Stimulated activated CD4-positive, alpha-beta T cell treated with anti-CD3 and anti-CD28 coated beads, Interleukin-15, amount 100 ng/mL, for 24 hours (primary cell): ENCODE measurements around the gene SIPA1L3.
"Not testable (repeated sequence)": the region's sequence is repeated elsewhere in the genome, so short reads cannot be mapped to it uniquely, and the experiment has no call there.

Experiments
- DNase-seq: peaks from one replicate; pipeline ENCODE4 v3.0.0-alpha.2; 2020

Gene SIPA1L3

DNA sequence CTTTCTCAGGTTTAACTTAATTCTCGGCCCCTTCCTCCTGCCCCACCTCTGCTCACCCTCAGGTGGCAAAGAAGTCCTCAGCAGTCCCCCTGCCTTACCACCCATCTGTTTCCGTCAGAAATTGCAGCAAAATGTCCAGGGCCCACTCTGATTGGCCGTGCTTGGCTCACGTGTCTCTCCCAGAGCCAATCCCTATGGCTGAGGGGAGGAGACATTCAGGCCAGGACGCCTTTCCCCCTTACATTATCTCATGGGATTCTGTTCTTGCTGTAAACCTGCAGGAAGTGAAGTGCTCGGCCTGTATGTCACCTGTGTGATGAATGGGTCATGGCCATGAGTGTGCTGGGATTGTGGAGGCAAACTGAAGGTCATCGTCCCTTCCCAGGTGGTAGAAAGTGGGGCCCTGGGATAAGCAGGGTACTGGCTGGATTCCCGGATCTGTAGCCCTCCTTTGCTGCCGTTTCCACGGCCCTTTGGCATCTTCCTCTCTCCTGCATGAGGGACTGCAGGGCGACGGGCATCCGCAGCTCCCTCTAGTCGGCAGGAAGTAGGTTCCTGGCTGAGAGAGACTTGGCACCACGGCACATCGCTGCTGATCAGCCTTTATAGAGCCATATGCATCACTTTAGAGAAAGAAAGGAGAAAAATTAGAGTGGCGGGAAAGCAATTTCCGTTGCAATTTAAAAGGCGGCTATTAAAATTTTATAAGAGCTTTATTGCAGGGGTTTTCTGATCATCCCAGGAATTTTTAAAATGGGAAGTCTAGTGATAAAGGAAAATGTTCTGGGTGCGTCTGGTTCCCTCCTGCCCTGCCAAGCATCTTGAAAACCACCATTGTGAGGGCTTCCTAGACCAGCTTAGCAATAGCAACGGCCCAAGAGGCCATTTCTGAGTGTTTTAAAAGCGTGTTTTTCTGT, 118.2 kb downstream of the SIPA1L3 start:
- no peak for DNase-seq

DNA sequence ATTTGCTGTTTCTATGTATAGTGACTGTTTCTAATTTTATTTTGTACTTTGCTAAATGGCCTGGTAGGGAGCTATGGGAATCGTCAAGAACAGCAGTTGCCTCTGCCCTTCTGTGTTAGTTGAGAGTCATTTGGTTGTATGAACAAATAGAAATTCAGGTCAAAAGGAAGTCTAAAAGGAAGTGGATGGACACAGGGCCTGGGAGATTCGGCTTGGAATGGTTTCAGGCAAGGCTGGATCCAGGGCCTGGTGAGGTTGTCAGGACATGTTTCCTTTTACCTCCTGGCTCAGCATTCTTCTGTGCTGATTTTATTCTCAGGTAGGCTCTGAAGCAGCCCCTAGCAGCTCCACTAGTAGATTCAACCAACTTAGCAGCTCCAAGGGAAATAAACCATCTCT, 118.9 kb downstream of the SIPA1L3 start:
- no peak for DNase-seq

DNA sequence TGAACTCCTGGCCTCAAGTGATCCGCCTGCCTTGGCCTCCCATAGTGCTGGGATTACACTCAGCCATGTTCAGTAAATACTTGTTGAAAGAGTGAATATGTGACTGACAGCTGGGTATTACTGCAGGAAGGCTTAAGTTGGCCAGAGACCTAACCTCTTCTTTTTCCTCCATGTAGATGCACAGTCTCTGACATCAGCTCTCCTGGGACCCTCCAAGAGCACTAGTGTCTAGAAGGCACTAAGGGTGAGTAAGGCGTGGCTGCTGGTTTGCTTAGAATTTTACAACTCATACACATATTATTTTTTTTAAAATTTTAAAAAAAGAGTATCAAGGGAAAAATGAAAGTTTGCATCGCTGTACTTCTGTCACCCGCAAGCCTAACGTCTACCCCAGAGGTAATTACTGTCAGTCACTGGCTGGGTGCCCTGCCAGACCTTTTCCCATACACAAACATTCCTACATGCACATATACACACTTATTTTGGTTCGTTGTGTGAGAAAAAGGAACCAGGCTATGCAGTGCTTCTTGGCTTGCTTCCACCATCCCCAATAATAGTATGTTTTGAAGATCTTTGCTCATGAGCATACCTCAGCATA, 122.0 kb downstream of the SIPA1L3 start:
- DNase-seq = no peak

DNA sequence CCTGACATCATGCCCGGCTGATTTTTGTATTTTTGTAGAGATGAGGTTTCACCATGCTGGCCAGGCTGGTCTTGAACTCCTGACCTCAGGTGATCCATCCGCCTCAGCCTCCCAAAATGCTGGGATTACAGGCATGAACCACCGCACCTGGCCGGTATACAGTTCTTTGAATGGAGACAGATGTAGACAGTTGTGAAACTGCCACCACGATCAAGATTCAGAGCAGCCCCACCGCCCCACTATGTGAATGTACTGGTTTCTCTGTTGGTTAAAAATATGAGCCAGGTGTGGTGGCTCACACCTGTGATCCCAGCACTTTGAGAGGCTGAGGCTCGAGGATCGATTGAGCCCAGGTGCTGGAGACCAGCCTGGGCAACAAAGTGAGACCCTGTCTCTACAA, 123.0 kb downstream of the SIPA1L3 start:
- DNase-seq = not testable (repeated sequence)

DNA sequence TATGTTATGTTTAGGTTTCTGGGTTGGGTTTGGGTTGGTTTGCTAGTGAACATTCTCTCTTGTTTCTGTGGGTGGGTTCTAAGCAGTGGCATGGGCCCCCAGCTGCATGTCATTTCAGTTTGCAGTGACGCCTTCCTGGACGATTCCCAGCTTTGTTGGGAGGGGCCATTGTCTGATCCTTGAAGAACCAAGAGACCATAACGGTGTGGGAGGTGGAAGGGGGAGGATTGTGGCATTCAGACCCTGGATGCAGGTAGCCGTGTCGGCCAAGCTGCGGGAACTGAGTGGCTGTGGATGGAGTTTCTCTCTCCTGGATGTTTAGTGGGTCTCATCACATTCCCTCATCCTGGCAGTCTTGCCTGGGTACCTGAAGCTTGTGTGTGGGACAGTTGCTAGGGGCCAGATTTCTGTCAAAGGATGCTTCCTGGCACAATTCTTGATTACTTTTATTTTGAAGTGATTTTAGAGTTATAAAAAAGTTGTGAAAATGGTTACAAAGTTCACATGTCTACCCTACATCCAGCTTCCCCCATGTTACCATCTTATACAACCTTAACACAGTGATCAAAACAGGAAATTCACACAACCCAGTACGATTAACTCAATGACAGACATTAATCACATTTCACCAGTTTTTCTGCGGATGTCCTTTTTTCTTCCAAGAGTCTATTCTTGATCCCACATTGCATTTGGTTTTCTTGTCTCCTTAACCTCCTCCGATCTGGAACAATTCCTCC, 123.8 kb downstream of the SIPA1L3 start:
- no peak for DNase-seq

DNA sequence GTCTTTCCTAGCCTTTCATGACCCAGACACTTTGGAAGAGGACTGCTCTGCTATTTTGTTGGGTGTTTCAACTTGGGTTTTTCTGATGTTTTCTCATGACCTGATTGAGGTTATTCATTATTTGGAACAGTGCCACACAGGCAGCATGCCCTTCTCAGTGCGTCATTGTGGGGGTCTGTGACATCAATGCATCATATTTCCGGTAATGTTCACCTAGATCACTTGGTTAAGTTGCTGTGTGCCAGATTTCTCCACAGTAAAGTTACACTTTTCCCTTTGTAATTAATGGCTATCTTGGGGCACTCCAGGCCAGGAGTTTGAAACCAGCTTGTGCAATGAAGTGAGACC, 124.4 kb downstream of the SIPA1L3 start:
- no peak for DNase-seq

DNA sequence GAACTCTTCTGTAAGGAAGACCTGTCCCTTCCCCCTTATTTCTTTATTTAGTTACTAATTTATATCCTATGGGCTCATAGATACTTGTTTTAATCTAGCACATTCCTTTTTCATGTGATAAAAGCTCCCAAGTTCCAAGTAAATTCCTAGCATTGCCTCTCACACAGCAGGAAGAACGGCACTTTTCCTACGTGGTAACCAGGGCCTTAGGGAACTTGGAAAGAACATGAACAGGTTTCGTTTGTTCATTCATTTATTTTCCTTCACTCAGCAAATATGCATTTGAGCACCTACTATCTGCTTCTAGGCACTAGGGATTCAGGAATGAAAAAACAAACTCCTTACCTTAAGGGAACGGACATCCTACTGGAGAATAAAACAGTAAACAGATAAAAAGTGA, 125.1 kb downstream of the SIPA1L3 start:
- DNase-seq = no peak

DNA sequence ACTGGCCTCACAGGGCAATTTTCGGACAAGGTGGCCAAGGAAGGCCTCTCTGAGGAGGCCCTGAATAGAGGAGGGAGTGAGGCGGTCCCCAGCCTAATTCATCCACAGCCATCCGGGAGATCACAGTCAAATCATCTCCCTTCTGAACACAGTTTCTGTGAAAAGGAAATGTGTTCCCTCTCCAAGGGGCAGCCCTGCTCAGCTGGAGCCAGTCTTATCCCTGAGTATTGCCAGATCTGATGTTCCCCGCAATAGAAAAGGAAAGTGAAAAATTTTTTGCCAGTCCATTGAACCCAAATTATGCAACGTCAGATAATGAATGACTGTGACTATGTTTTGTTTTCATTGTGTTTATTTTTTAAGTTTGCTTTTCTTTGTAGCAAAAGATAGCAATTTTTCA, 125.9 kb downstream of the SIPA1L3 start:
- no peak for DNase-seq

DNA sequence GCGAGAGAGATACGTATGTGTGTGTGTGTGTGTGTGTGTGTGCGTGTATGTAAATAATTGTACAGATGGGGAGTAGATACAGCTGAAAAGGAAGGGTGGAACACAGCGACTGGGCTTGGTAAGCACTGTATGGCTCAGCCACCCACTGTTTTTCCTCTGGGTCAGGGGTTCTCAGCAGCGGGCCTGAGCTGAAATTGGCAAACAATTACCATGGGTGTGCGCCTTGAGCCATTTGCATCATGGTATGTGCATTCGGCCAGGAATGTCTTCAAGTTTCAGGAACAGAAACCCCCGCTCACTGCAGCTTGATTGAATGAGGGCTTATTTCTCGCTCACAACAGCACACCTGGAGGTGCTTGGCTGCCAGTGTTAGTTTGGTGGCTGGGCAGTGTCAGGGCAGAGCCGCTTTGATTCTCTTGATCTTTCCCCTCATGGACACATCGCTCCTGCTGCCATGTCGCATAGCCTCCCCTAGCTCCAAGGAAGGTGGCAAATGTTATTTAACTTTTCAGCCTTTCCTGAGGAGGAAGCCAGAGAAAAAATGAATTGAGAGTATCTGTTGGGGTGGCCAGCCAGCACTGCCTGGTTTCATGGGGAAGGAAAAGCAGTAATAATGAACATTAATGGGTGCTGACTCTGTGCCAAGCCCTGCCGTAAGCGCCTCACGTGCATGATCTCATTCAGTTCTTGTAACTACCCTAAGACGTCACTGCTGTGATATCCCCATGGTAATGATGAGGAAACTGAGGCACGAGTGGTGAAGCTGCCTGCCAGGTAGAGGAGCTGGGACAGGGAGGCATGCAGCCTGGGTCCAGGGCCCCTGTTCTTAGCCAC, 126.9 kb downstream of the SIPA1L3 start:
- no peak for DNase-seq

DNA sequence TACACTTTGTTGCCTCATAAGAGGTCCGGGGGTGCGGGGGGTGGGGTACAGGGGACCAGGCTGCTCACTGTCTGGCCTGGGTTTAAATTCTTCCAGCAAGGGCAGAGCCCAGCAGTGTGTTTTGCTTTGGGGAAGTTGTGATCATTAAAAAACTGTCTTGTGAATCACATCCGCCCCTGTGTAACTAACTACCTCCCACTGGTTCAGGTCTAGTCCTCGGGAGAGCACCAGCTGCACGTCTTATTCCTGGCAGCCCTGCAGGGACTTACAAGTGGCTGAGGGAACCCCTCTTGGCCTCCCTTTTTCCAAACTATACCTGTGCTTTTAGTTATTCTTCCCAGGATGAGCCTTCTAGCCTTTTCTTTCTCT, 127.5 kb downstream of the SIPA1L3 start:
- no peak for DNase-seq

DNA sequence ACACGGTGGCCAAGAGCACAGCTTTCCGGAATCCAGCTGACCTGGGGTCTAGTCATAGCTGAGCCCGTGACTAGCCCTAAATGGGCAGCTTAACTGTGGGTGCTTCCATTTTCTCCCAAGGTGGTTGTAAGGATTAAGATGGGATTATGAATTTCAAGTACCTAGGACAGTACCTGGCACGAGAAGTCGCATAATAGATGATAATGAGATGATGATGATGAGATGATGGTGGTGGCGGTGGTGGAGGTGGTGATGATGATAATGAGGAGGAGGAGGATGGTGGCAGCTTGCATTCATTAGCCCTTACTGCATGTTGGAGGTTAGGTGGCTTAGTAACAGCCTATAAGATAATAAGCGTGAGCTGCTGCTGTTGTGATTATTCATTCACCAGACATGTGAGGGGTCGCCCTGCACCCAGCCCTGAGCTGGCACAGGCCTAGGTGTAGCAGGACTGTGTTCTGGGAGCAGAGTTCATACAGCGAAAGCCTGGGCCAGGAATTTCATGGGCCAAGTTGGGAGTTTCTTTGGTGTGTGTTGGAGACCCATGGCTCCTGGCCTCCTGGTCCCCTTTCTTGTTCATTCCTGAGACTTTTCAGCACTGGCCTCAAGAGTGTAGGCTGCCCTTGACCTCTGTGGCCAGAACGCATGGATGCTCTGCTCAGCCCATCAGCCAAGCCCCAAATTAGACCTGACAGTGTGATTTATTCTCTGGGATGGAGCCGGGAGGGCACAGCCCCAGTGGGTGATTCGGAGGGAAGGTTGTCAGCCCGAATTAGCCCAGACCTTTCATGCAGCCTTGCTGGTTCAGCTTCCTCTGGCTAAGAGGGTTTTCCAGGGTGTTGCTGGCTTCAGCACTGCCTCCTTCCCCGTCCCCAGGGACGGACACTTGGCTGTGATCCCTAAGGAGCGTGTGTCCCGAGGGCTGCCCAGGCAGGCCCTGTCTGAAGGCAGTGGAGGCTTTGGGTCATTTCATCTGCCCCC, 128.8 kb downstream of the SIPA1L3 start:
- no peak for DNase-seq

DNA sequence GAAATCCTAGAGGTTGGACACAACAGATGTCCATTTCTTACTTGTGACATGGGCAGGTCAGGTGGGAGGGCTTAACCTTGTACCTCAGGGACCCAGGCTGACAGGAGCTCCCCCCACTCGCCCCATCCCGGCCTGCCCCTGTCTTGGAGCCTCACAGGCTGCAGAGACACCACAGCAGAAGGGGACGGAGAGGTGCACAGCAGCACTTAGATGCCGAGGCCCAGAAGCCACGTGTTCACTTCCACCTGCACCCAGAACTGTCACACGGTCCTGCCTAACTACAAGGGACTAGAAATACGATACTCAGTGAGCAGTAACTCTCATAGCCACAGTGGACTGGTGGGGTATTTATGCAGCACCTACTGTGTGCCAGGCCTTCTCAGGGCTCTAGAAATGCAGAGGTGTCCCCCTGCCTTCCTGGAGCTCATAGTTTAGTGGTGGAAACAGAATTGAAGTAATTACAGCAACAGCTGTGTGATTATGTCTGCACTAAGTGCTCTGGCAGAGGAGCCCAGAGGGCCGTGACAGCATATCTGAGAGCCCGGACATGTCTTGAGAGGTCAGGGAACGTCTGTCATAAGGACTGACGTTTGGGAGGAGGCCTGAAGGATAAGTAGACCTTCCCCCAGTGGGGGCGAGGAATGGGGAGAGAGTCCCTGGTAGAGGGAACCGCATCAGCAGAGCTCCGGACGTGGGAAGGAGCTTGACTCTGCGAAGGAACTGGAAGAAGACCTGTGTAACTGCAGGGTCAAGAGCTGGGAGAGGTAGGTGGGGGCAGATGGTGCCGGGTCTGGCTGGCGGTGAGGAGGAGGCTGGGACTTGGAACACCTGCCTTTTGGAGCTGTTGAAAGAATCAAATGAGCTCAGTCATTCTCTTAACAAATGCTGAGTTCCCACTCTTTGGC, 130.0 kb downstream of the SIPA1L3 start:
- no peak for DNase-seq

DNA sequence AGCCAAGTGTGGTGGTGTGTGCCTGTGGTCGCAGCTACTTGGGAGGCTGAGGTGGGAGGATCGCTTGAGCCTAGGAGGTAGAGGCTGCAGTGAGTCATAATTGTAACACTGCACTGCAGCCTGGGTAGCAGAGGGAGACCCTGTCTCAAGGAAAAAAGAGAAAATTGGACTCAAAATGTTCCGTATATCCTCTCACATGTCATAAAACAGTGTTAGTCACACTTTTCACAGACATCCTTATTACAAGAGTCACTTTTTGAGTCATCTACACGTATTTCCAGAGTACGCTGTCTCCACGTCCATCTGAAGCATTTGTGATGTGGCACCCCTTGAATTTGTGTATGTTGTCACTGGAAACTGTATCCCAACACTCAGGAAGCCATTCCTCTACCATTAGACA, 133.0 kb downstream of the SIPA1L3 start:
- DNase-seq = peak; percentile 10

DNA sequence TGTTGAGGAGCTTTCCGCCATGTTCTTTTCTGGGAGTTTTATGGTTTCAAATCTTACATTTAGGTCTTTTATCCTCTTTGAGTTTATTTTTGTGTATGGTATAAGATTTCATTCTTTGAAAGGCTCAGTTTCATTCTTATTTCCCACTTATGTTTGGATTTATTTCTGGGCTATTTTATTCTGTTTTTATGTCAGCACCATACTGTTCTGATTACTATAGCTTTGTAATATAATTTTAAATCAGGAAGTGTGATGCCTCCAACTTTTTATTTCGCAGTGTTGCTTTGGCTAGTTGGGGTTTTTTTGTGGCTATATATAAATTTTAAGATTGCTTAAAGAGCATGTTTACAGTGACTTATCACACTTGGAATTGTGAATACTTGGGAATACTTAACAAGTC, 135.1 kb downstream of the SIPA1L3 start:
- no peak for DNase-seq

DNA sequence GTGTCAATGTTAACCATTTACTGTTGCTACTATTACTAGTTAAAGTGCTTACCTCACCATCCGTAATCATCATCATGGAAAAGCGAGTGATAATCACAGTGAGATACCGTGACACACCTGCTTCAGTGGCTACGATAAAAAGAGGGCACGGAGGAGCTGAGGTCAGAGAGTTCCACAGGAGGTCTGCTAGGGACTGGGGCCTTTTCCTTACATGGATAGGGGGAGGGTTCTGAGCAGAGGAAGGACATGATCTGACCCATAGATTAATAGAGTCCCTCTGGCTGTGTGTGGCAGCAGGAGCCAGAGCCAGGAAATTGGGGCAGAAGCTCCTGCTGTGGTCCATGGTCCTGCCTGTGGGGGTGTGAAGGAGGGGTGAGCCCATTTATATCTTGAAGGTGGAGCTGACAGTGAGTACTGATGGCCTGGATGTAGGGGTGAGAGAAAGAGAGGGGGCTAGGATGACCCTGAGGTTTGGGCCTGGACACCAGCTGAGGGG, 136.7 kb downstream of the SIPA1L3 start:
- DNase-seq = no peak

DNA sequence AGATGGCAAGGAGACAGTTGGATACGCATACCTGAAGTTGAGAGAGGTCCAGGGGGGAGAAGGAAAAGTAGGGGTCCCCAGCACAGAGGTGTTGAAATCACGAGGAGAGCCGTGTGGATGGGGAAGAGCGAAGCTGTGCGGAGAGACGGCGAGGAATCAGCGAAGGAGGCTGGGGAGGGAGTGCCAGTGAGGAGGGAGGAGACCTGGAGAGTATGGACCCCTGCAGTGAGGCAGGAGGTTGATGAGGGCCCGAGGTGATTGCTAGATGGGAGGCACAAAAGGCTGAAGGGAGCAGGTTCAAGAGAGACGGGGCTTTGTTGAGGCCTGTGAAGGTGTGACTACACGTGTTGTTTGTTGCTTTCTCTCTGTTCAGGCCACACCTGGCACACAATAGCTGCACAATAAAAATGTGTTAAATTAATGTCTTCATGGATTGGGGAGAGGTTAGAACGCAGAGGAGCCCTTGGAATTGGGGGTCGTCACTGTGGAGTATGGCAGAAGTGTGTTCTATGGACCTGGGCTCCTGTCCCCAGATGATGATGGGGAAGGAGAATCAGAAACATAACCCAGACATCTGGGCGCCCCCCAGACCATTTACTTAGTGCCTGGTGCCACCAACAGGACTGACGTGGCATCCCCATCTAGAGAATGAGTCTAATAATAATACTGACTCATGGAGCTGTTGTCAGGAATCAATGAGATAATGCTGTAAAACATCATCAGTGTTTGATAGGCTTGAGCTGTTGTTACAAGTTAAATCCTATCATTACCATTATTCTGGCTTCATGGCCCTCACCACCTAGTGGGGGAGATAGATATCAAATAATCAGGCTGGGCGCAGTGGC, 137.5 kb downstream of the SIPA1L3 start:
- DNase-seq = no peak

DNA sequence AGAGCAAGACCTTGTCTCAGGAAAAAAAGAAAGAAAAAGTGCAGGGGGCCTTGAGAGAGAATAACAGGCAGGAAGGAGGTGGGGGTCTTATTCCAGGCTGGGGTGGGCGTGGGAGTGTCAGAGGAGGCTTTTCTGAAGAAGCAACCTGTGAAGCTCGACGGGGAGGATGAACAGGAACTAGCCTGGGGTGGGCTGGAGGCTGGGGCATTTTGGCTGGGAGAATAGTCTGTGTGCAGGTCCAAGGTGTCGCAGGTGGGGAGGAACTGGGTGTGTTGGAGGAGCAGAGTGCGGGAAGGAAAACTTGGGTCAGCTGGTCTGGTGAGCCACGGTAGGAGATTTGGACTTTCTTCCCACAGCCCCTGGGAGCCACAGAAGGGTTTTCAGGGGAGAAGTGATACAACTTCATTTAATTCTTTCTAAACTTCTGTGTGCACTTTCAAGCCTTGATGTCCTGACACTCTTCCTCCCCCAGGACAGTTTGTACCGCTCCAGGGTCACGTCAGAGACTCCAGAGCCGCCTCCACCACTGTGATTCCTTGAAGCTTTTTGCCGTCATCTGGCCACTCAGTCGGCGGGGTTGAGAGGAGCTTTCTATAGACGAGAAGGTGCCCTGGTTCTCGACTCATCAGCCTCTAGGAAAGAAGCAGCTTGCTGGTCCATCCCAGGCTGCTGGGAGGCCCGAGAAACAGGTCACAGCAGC, 138.7 kb downstream of the SIPA1L3 start:
- no peak for DNase-seq

DNA sequence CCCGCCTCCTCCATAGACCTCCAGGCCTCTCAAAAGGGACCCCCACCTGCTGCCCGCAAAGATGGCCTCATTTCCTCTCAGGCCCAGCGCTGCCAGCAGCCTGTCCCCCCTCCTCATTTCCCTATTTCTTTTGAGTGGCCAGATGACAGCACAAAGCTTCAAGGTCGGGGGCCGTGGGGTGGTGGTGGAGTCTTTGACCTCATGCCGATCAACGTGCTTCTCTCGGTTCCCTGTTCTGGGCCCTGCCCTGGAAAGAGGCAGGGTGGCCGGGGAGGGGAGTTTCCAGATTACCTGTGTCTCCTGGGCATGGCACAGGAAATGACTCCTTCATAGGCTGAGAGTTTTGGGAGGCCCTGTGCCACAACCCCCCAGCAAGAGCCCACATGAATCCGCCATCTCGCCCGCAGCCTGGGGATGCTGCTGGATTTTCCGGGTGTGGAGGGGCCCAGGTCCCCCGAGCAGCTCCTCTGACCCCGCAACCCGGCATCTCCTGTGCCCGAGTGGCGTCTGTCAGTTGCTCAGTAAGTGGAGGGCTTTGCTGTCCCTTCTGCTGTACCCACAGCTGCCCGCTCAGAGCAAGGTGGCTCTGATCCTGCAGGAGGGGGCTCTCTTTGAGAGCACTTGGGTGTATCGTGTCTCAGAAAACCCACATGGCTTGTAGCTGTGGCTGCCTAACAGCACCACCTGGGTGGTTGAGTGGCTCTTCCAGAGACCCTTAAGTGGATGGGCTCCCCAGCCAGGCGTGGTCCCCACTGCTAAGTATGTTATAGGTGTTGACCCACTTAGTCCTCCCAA, 139.4 kb downstream of the SIPA1L3 start:
- DNase-seq = peak; percentile 23
